CD8-positive, alpha-beta memory T cell (primary cell): ENCODE measurements around the gene NFIA. TPM values are rescaled to one million over a fixed set of nuclear protein-coding genes. Genes with fewer than 3 reads are reported as not detected.
A peak's percentile ranks its signal among the peaks of the same experiment; 100 is the strongest.

Source experiments
- CTCF ChIA-PET: fragments of 350-600 bp; sonication (Branson Sonifier 250); formaldehyde crosslinking; loops from one replicate; lab custom pipeline; 2021; ENCODE audit warnings: antibody characterized with exemption; lab: Charles Lee
- POLR2A ChIA-PET: fragments of 350-600 bp; sonication (Branson Sonifier 250); formaldehyde crosslinking; loops from one replicate; lab custom pipeline; 2021; ENCODE audit warnings: antibody characterized with exemption; lab: Charles Lee
- DNase-seq, 5 donors: peaks; one replicate each; pipeline versions ENCODE4 v3.0.0 to v3.0.0-alpha.2; 2020 to 2022; ENCODE audit warnings: mixed read lengths in 1 of 5
- H3K27ac ChIP-seq: one replicate; pipeline ENCODE4 v1.7.0; 2013; ENCODE audit warnings: low read depth, mild to moderate bottlenecking, low read length, moderate library complexity
- H3K27me3 ChIP-seq: 2 replicates; pipeline ENCODE4 v1.7.0; 2013; ENCODE audit warnings: low read length, mild to moderate bottlenecking; ENCODE audit not compliant: insufficient read depth, poor library complexity, severe bottlenecking
- H3K36me3 ChIP-seq: 2 replicates; pipeline ENCODE4 v1.7.0; 2013; ENCODE audit warnings: mild to moderate bottlenecking, low read length, moderate library complexity; ENCODE audit not compliant: insufficient read depth
- H3K4me1 ChIP-seq: 2 replicates; pipeline ENCODE4 v1.7.0; 2013; ENCODE audit warnings: mild to moderate bottlenecking, low read length, moderate library complexity; ENCODE audit not compliant: insufficient read depth
- H3K4me3 ChIP-seq: 2 replicates; pipeline ENCODE4 v1.7.0; 2013; ENCODE audit warnings: mild to moderate bottlenecking, low read length
- H3K9me3 ChIP-seq: 2 replicates; pipeline ENCODE4 v1.7.0; 2013; ENCODE audit warnings: mild to moderate bottlenecking, low read length
- H3K27ac Mint-ChIP-seq, 8 donors: one replicate each; pipeline ENCODE4 v1.8.0; 2020 to 2021; ENCODE audit warnings: mixed read lengths in 8 of 8, mild to moderate bottlenecking in 6 of 8, inconsistent platforms in 3 of 8, moderate library complexity in 3 of 8
- H3K27me3 Mint-ChIP-seq, 2 donors: one replicate each; pipeline ENCODE4 v1.8.0; 2020 to 2021; ENCODE audit warnings: mixed read lengths in 2 of 2, mild to moderate bottlenecking in 1 of 2, moderate library complexity in 1 of 2
- H3K36me3 Mint-ChIP-seq, 3 donors: one replicate each; pipeline ENCODE4 v1.8.0; 2020 to 2021; ENCODE audit warnings: mixed read lengths in 3 of 3, inconsistent platforms in 1 of 3, mild to moderate bottlenecking in 1 of 3
- H3K4me1 Mint-ChIP-seq, 3 donors: one replicate each; pipeline ENCODE4 v1.8.0; 2020 to 2021; ENCODE audit warnings: mixed read lengths in 3 of 3, inconsistent platforms in 1 of 3, mild to moderate bottlenecking in 1 of 3
- H3K4me3 Mint-ChIP-seq, 7 donors: one replicate each; pipeline ENCODE4 v1.8.0; 2020 to 2021; ENCODE audit warnings: mixed read lengths in 7 of 7, mild to moderate bottlenecking in 6 of 7, moderate library complexity in 4 of 7, inconsistent platforms in 2 of 7
- H3K9me3 Mint-ChIP-seq, 5 donors: one replicate each; pipeline ENCODE4 v1.8.0; 2020 to 2022; ENCODE audit warnings: mixed read lengths in 5 of 5, mild to moderate bottlenecking in 3 of 5, moderate library complexity in 2 of 5, inconsistent platforms in 1 of 5
- polyA plus RNA-seq: library from polyadenylated mRNA; unstranded; fragments of 300-500 nt; fragmentation: Illumina TruSeq; gene quantifications from one replicate; pipeline ENCODE4 v1.2.3, GENCODE V29; 2021
- total RNA-seq, 2 experiments: library from RNA; stranded (reverse); gene quantifications; one replicate each; pipeline ENCODE4 v1.2.3, GENCODE V29; 2021

The NFIA gene
- total RNA-seq (1 to 10 TPM; 6.1 to 7.0 TPM), polyA plus RNA-seq (9.9 TPM)

DNA sequence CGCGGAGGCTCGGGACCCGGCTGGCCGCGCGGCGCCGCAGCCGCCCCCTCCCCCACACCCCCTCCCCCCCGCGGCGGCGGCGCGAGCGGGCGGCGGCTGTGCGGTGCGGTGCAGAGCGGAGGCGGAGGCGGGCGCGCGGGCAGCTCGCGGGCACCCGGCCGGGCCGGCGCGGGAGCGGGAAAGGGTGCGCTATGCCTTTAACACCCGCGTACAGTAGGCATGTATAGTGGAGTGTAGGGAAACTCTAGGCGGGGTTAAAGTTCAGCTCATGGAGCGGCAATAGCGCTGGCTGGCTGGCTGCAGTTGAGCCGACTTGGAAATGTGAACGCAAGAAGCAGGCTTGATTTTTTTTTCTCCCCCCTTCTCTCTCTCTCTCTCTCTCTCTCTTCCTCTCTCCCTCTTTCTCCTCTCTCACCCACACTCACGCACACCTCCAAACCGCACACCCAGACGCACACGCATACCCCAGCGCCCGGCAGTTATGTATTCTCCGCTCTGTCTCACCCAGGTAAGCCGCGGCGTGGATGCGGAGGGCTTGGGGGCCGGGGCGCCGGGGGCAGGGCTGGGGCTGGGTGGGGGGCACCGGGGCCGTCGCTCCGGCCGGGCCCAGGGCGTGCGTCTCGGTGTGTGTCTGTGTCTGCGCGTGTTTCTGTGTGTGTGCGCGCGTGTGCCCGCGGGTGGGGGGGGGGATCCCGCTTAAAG is at the start of gene NFIA:
Gene NFIA (plus strand): TSS at position 251 of the 702 bp plus-strand sequence.
- no peaks in the 10 kb centered on the region for H3K9me3 Mint-ChIP-seq
- H3K27ac ChIP-seq: peak within 1 kb of the TSS; percentile 34
- peak; percentile 10 to 56 (median 26) for DNase-seq
- peaks cover 41% of the 10 kb centered on the region for H3K4me1 ChIP-seq
- ChIA-PET POLR2A (interaction anchor here (0.5 to 2.0 kb wide), 5 partner anchors 9 to 1354 kb away, joined by 3 to 16 read pairs (median 6); no protein-coding TSS in a partner anchor), CTCF (interaction anchor here (1.1 to 3.1 kb wide), 3 partner anchors 9 to 39 kb away, joined by 3 to 19 read pairs (median 4); no protein-coding TSS in a partner anchor)
- no peaks in the 10 kb centered on the region for H3K9me3 ChIP-seq
- H3K4me3 Mint-ChIP-seq: peak within 1 kb of the TSS; percentile 92 to 96 (median 95)
- H3K27ac Mint-ChIP-seq: peak within 1 kb of the TSS in 7 of 8 donors; percentile 75 to 94 (median 88)
- peaks cover 0 to 14% (median 0%) of the 10 kb centered on the region in 3 donors for H3K36me3 Mint-ChIP-seq
- peaks cover 44 to 62% (median 49%) of the 10 kb centered on the region in 3 donors for H3K4me1 Mint-ChIP-seq
- H3K36me3 ChIP-seq: no peaks in the 10 kb centered on the region
- H3K27me3 Mint-ChIP-seq: peaks cover 0 to 12% of the 10 kb centered on the region in 2 donors
- H3K27me3 ChIP-seq: no peaks in the 10 kb centered on the region
- H3K4me3 ChIP-seq: peak within 1 kb of the TSS; percentile 78

DNA sequence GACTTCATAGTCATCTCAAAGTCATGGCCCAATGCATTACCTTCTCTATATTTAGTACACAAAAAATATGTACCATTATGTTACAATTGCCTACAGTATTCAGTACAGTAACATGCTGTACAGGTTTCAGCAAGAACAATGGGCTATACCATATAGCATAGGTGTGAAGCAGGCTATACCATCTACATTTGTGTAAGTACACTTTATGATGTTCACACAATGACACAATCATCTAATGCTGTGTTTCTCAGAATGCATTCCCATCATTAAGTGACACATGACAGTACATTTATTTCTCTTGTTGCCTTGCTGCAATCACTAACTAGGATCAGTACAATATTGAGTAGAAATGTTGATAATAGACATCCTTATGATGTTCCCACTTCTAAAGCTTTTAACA is 46.5 kb upstream of the NFIA start:
- no peak for DNase-seq
- Mint-ChIP-seq H3K27ac (no peak overlapping the region), H3K27me3 (peaks cover 6 to 7% of the 10 kb centered on the region in 2 donors), H3K9me3 (peaks cover 2 to 8% (median 4%) of the 10 kb centered on the region in 5 donors), H3K4me1 (no peaks in the 10 kb centered on the region), H3K36me3 (no peaks in the 10 kb centered on the region), H3K4me3 (no peak overlapping the region)
- ChIA-PET POLR2A (no interaction called here), CTCF (interaction anchor here (1.4 to 1.9 kb wide), 2 partner anchors 9 to 14 kb away, joined by 3 to 5 read pairs; no protein-coding TSS in a partner anchor)
- Histone ChIP-seq H3K4me1 (no peaks in the 10 kb centered on the region), H3K27me3 (no peaks in the 10 kb centered on the region), H3K36me3 (no peaks in the 10 kb centered on the region), H3K4me3 (no peak overlapping the region), H3K27ac (no peak overlapping the region), H3K9me3 (no peaks in the 10 kb centered on the region)

DNA sequence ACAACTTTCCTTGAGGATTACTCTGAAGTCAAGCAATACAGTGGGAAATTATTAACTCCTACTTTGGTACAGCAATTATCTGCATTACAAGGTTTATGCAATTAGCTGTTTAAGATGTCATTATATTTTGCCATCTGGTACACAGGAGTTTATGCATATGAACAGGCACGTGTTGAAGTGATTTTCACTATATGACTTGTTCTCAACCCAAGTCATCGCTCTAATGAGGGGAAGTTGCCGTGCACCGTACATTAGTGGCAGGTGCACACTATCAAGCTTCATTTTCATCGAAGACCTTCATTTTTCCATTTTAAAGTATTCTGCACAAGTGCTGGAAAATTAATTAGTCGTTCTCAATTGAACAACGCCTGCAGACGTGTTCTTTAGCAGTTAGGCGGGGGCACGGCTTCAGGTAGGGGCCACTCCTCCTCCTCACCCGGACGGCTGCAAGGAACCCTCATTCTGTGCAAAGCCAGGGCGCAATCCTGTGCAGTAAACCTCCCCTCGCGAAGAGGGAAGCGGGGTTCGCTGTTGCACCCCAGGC is 39.8 kb upstream of the NFIA start:
- peaks cover 3 to 10% (median 5%) of the 10 kb centered on the region in 3 donors for H3K4me1 Mint-ChIP-seq
- peak overlapping the region; percentile 54 to 94 (median 84) for H3K4me3 Mint-ChIP-seq
- CTCF ChIA-PET: interaction anchor here (0.6 to 4.9 kb wide), 25 partner anchors 9 to 1070 kb away, joined by 3 to 29 read pairs (median 4); partner anchors contain the start of gene NFIA
- H3K36me3 Mint-ChIP-seq: no peaks in the 10 kb centered on the region
- no peak for DNase-seq
- H3K36me3 ChIP-seq: no peaks in the 10 kb centered on the region
- POLR2A ChIA-PET: no interaction called here
- H3K27me3 ChIP-seq: peaks cover 8% of the 10 kb centered on the region
- H3K27ac ChIP-seq: no peak overlapping the region
- no peak overlapping the region for H3K27ac Mint-ChIP-seq
- H3K9me3 Mint-ChIP-seq: no peaks in the 10 kb centered on the region
- H3K9me3 ChIP-seq: no peaks in the 10 kb centered on the region
- peak overlapping the region; percentile 50 for H3K4me3 ChIP-seq
- peaks cover 5% of the 10 kb centered on the region for H3K4me1 ChIP-seq
- peaks cover 25% of the 10 kb centered on the region in 2 donors for H3K27me3 Mint-ChIP-seq

DNA sequence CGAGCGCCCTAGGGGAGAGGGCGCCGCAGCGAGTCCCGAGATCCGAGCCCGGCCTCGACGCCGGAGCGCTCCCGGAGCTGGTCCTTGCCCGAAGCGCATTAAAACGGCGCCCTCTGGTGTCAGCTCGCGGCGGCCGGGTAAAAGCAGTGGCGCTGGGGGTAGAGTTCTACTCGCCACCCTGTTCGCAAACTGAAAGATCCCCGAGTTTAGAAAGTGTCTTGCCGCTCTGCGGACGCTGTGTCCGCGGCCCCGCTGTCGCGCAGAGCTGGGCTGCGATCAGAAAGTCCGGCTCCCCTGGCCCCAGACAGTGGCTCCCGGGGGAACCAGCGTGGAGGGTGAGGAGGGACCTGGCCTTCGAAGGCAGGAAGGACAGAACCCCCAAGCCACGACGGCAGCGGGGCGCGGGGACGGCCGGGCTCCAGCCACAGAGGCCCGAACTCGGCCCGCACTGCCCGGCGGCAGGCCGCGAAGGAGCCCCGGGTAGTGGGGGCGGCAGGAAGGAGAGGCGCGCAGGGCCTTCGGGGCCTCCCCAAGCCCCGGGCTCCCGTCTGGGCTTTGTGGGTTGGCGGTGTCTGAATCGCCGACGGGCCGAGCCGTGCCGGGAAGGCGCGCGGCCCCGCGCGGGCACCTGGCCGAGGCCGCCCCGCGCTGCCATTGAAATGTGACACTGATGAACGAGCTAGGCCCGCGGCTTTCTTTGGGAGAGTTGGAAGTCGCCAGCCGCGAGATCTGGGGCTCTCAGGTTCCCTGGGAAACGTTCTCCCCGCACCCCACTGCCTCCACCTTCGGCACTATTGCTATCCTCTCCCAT is 39.1 kb upstream of the NFIA start:
- peaks cover 8% of the 10 kb centered on the region for H3K27me3 ChIP-seq
- peak; percentile 72 to 87 (median 76) for DNase-seq
- Mint-ChIP-seq H3K9me3 (no peaks in the 10 kb centered on the region), H3K27me3 (peaks cover 24 to 25% of the 10 kb centered on the region in 2 donors), H3K27ac (peak overlapping the region in 2 of 8 donors; percentile 29 to 79), H3K36me3 (no peaks in the 10 kb centered on the region), H3K4me3 (peak overlapping the region; percentile 54 to 94 (median 84)), H3K4me1 (peaks cover 3 to 10% (median 5%) of the 10 kb centered on the region in 3 donors)
- no peak overlapping the region for H3K27ac ChIP-seq
- peaks cover 5% of the 10 kb centered on the region for H3K4me1 ChIP-seq
- peak overlapping the region; percentile 50 for H3K4me3 ChIP-seq
- H3K9me3 ChIP-seq: no peaks in the 10 kb centered on the region
- CTCF ChIA-PET: interaction anchor here (0.6 to 4.9 kb wide), 24 partner anchors 8 to 1071 kb away, joined by 3 to 29 read pairs (median 4); partner anchors contain the start of gene NFIA
- H3K36me3 ChIP-seq: no peaks in the 10 kb centered on the region
- POLR2A ChIA-PET: no interaction called here

DNA sequence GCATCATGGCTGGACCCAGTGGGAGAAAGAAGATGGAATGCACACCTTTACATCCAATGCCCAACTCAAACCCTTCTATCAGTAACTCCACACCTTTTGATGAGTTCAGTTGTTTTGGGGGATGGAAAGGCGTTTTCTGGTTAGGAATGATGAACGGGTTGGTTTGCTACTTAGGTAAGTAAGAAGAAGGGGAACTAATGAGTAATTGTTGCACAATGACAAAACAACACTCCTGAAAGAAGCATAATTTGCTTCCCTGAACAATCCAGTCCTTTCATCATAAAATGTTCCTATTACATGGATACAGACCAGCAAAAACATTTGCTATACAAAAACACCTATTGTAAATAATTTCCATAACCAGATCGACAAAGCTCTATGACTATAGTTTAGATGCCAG is 35.9 kb upstream of the NFIA start:
- POLR2A ChIA-PET: no interaction called here
- Histone ChIP-seq H3K36me3 (no peaks in the 10 kb centered on the region), H3K27ac (no peak overlapping the region), H3K4me3 (no peak overlapping the region), H3K27me3 (peaks cover 8% of the 10 kb centered on the region), H3K9me3 (no peaks in the 10 kb centered on the region), H3K4me1 (peaks cover 6% of the 10 kb centered on the region)
- peaks cover 8 to 18% (median 10%) of the 10 kb centered on the region in 3 donors for H3K4me1 Mint-ChIP-seq
- CTCF ChIA-PET: interaction anchor here (1.7 kb wide), 1 partner anchor 32 kb away, joined by 6 read pairs; no protein-coding TSS in a partner anchor
- no peaks in the 10 kb centered on the region for H3K9me3 Mint-ChIP-seq
- no peaks in the 10 kb centered on the region for H3K36me3 Mint-ChIP-seq
- no peak overlapping the region for H3K27ac Mint-ChIP-seq
- DNase-seq: no peak
- peak overlapping the region in 1 of 7 donors; percentile 58 for H3K4me3 Mint-ChIP-seq
- H3K27me3 Mint-ChIP-seq: peaks cover 15 to 20% of the 10 kb centered on the region in 2 donors

DNA sequence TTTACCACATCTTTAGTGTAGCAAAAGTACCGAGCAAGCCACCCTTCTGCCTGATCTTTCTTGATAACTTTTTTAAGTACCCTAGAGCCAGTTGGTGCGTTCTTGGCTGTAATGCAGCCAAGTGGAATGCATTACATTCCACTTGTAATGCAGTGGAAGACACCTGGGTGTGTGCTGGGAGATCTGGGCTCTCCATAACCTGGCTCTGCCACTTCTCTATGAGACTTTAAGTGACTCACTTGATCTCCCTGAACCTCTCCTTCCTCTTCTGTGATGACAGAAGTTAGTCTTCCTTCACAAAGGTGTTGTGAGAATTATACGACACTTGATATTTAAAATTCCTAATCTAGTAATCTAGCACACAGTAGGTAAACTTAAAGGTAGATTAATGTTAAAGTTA is 35.3 kb upstream of the NFIA start:
- Mint-ChIP-seq H3K9me3 (no peaks in the 10 kb centered on the region), H3K4me1 (peaks cover 14 to 23% (median 16%) of the 10 kb centered on the region in 3 donors), H3K27ac (peak overlapping the region in 1 of 8 donors; percentile 64), H3K4me3 (peak overlapping the region in 2 of 7 donors; percentile 34 to 58), H3K27me3 (peaks cover 16 to 22% of the 10 kb centered on the region in 2 donors), H3K36me3 (no peaks in the 10 kb centered on the region)
- peaks cover 10% of the 10 kb centered on the region for H3K4me1 ChIP-seq
- no peaks in the 10 kb centered on the region for H3K36me3 ChIP-seq
- H3K27me3 ChIP-seq: peaks cover 8% of the 10 kb centered on the region
- DNase-seq: no peak
- POLR2A ChIA-PET: no interaction called here
- H3K9me3 ChIP-seq: no peaks in the 10 kb centered on the region
- no peak overlapping the region for H3K4me3 ChIP-seq
- H3K27ac ChIP-seq: no peak overlapping the region
- CTCF ChIA-PET: interaction anchor here (0.9 to 1.7 kb wide), 3 partner anchors 10 to 32 kb away, joined by 3 to 6 read pairs (median 3); no protein-coding TSS in a partner anchor

DNA sequence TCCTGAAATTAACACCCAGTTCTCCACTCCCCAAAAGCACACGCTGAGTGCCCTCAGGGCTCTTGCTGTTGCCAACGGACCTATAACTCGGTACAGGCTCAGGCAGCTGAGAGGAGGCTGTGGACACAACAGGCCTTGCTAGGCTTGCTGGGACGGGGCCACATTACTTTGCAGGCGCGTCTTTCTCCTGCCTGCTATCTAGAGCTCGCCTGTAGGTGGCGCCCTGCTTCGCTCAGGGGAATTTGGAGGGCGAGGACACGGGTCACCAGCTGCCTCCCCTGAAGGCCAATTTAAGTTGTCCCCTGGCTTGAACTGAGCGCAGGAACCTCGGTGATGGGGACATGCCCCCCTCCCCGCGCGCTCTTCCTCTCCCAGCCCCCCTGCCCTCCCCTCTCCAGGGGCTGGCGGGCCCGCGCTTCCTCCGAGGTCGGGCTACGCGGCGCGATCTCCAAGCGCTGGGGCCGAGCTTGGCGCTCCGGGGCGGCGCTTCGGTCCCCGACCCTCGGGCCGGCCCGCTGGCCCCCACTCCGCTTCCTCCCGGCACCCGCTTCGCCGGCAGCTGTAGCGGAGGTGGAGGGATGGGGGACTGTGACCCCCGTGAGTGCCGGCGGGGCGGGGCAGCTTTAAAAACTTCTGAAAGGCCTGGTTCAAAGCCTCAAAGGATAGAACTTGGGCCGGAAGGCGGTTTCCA is 32.4 kb upstream of the NFIA start:
- H3K4me1 Mint-ChIP-seq: peaks cover 28 to 40% (median 31%) of the 10 kb centered on the region in 3 donors
- POLR2A ChIA-PET: interaction anchor here (0.5 to 2.5 kb wide), 7 partner anchors 10 to 229 kb away, joined by 3 to 29 read pairs (median 3); partner anchors contain the start of gene NFIA
- H3K9me3 Mint-ChIP-seq: no peaks in the 10 kb centered on the region
- peaks cover 14% of the 10 kb centered on the region for H3K4me1 ChIP-seq
- peak overlapping the region in 3 of 8 donors; percentile 47 to 79 (median 61) for H3K27ac Mint-ChIP-seq
- peak; percentile 79 to 90 (median 82) for DNase-seq
- H3K9me3 ChIP-seq: no peaks in the 10 kb centered on the region
- peak overlapping the region; percentile 52 for H3K4me3 ChIP-seq
- CTCF ChIA-PET: interaction anchor here (0.6 to 4.8 kb wide), 62 partner anchors 8 to 803 kb away, joined by 3 to 53 read pairs (median 4); partner anchors contain the start of gene NFIA
- peak overlapping the region; percentile 61 for H3K27ac ChIP-seq
- H3K36me3 Mint-ChIP-seq: no peaks in the 10 kb centered on the region
- peak overlapping the region; percentile 81 to 92 (median 85) for H3K4me3 Mint-ChIP-seq
- no peaks in the 10 kb centered on the region for H3K36me3 ChIP-seq
- H3K27me3 ChIP-seq: no peaks in the 10 kb centered on the region
- H3K27me3 Mint-ChIP-seq: peaks cover 22 to 25% of the 10 kb centered on the region in 2 donors
